MM.1S (cell line): ENCODE measurements around the gene BCL11A.
A peak's percentile ranks its signal among the peaks of the same experiment; 100 is the strongest.

Experiments used
- EZH2 ChIP-seq: fragments of 300-600 bp; sonication (generic); optimal IDR thresholded peaks from 2 replicates; pipeline ENCODE3; 2017; ENCODE audit warnings: low read depth, mild to moderate bottlenecking, antibody characterized with exemption, low read length, mixed read lengths
- EZH2phosphoT487 ChIP-seq: fragments of 300-600 bp; sonication (generic); IDR thresholded peaks from 2 replicates; pipeline ENCODE4 v1.6.1; 2018; ENCODE audit warnings: antibody characterized with exemption, low read length
- TF ChIP-seq, protein P1 (sequence below): fragments of 300-600 bp; sonication (generic); IDR thresholded peaks from 2 replicates; pipeline ENCODE4 v1.5.1; 2016; ENCODE audit warnings: antibody characterized with exemption, low read length, mixed read lengths

DNA sequence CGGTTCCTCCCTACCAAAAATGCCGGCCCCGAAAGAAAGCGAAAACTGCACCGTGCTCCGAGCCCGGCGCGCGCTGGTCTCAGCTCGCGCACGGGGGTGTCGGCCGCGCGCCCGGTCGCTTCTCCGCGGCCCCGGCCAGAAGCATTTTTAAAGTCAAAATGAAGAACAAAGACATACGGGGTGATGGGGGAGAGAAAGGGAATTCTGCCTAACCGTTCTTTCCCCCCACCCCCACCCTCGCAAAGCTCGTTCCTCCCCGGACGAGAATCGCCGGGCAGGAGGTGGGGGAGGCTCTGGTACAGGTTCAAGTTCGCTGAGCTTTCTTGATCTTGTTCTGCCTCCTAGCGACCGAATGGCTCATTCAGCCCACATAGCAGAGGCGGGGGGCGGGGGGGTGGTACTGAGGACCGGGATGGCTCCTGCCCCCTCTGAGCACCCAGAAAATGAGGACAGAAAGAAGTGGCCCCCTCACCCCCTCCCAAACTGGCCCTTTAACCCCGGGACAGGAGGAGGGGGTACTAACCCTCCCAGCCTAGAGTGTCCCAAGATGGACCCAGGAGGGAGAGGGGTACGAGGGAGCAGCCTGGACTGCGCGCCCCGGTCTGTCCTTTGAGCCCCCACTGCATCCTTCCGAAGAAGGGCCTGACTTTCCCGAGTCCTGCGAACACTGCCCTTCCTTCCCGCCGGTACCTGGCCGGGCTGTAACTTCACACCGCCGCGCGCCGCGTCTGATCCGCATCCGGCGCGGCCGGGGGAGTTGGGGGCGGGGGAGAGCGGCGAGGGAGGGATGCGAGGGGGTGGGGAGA lies 3.1 kb downstream of the BCL11A start:
- no peak for TF ChIP-seq EZH2
- TF ChIP-seq, protein P1, sequence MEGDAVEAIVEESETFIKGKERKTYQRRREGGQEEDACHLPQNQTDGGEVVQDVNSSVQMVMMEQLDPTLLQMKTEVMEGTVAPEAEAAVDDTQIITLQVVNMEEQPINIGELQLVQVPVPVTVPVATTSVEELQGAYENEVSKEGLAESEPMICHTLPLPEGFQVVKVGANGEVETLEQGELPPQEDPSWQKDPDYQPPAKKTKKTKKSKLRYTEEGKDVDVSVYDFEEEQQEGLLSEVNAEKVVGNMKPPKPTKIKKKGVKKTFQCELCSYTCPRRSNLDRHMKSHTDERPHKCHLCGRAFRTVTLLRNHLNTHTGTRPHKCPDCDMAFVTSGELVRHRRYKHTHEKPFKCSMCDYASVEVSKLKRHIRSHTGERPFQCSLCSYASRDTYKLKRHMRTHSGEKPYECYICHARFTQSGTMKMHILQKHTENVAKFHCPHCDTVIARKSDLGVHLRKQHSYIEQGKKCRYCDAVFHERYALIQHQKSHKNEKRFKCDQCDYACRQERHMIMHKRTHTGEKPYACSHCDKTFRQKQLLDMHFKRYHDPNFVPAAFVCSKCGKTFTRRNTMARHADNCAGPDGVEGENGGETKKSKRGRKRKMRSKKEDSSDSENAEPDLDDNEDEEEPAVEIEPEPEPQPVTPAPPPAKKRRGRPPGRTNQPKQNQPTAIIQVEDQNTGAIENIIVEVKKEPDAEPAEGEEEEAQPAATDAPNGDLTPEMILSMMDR, result peak; percentile 84
- TF ChIP-seq EZH2phosphoT487, result no peak
